Breast epithelium (tissue), 3 donors: ENCODE measurements around the gene MTG1.

Source experiments
- CTCF ChIP-seq, 3 donors: fragments of 450-650 bp; IDR thresholded peaks; one replicate each; pipeline ENCODE4 v1.5.1; 2016 to 2017; ENCODE audit warnings: antibody characterized with exemption in 3 of 3, mild to moderate bottlenecking in 3 of 3, moderate library complexity in 3 of 3
- POLR2A ChIP-seq: fragments of 450-650 bp; IDR thresholded peaks from one replicate; pipeline ENCODE4 v1.6.1; 2016; ENCODE audit warnings: antibody characterized with exemption, mild to moderate bottlenecking, moderate library complexity

GRCh38 chr10:133457100-133457841 is 63.3 kb downstream of the MTG1 start:
- no peak for TF ChIP-seq POLR2A
- TF ChIP-seq CTCF (IDR thresholded peaks at IDR 0.05) = no peak
